KG1 (cell line): Measurements from ENCODE around the gene RPL36.
A peak's percentile ranks its signal among the peaks of the same experiment; 100 is the strongest.

Experiments
- DNase-seq: peaks from one replicate; lab custom pipeline; 2025; lab: John Stamatoyannopoulos, UW

The RPL36 gene

GRCh38 chr19:5690125-5690954, at the start of gene RPL36:
Gene RPL36, plus strand, starts transcription at chr19:5690295. Its CDS starts 213 bp downstream, at chr19:5690508.
- peak; percentile 96 for DNase-seq

- DNase-seq = no peak
Observed at GRCh38 chr19:5641171-5641570, 48.9 kb upstream of the RPL36 start.

- DNase-seq = no peak
Observed at GRCh38 chr19:5642204-5642603, 47.9 kb upstream of the RPL36 start.

- DNase-seq = no peak
Observed at GRCh38 chr19:5643060-5643459, 47.0 kb upstream of the RPL36 start.

GRCh38 chr19:5644037-5644436, 46.1 kb upstream of the RPL36 start:
- no peak for DNase-seq

- DNase-seq = no peak
Observed at GRCh38 chr19:5645409-5645808, 44.7 kb upstream of the RPL36 start.

GRCh38 chr19:5646703-5647102, 43.4 kb upstream of the RPL36 start:
- DNase-seq = no peak

- DNase-seq = no peak
Observed at GRCh38 chr19:5648464-5648863, 41.6 kb upstream of the RPL36 start.

GRCh38 chr19:5651361-5651760, 38.7 kb upstream of the RPL36 start:
- no peak for DNase-seq

- no peak for DNase-seq
Observed at GRCh38 chr19:5652261-5652660, 37.8 kb upstream of the RPL36 start.

- DNase-seq = no peak
Observed at GRCh38 chr19:5654931-5655330, 35.2 kb upstream of the RPL36 start.

- no peak for DNase-seq
Observed at GRCh38 chr19:5655412-5655811, 34.7 kb upstream of the RPL36 start.

- DNase-seq = no peak
Observed at GRCh38 chr19:5661483-5661882, 28.6 kb upstream of the RPL36 start.

- DNase-seq = no peak
Observed at GRCh38 chr19:5663904-5664303, 26.2 kb upstream of the RPL36 start.

- no peak for DNase-seq
Observed at GRCh38 chr19:5664515-5664914, 25.6 kb upstream of the RPL36 start.

GRCh38 chr19:5665781-5666513, 24.1 kb upstream of the RPL36 start:
- DNase-seq = no peak

- DNase-seq = no peak
Observed at GRCh38 chr19:5666921-5667610, 23.0 kb upstream of the RPL36 start.

- DNase-seq = no peak
Observed at GRCh38 chr19:5667751-5668271, 22.3 kb upstream of the RPL36 start.

- no peak for DNase-seq
Observed at GRCh38 chr19:5669212-5669611, 20.9 kb upstream of the RPL36 start.

- DNase-seq = no peak
Observed at GRCh38 chr19:5671600-5671999, 18.5 kb upstream of the RPL36 start.

- no peak for DNase-seq
Observed at GRCh38 chr19:5672708-5673459, 17.2 kb upstream of the RPL36 start.

- no peak for DNase-seq
Observed at GRCh38 chr19:5673752-5674151, 16.3 kb upstream of the RPL36 start.
